AG09309 (cell line): ENCODE data around the gene FERMT1.
"Not testable (repeated sequence)": the region's sequence is repeated elsewhere in the genome, so short reads cannot be mapped to it uniquely, and the experiment has no call there.

ENCODE experiments used
- DNase-seq: peaks from one replicate; pipeline ENCODE4 v3.0.0-alpha.2; 2010; ENCODE audit warnings: low read depth
- H3K4me3 ChIP-seq: 2 replicates; pipeline ENCODE4 v1.5.1; 2011; ENCODE audit warnings: mild to moderate bottlenecking, low read depth, low read length, moderate library complexity; ENCODE audit not compliant: control insufficient read depth
- CTCF ChIP-seq: IDR thresholded peaks from 2 replicates; pipeline ENCODE4 v1.5.1; 2011; ENCODE audit warnings: mild to moderate bottlenecking, low read depth, low read length, inconsistent platforms; ENCODE audit not compliant: insufficient read depth, control insufficient read depth; ENCODE audit errors: missing control alignments

Gene FERMT1

GRCh38 chr20:6055161-6055783, 67.6 kb downstream of the FERMT1 start:
- no peak for DNase-seq
- no peak for TF ChIP-seq CTCF
- no peak overlapping the region for H3K4me3 ChIP-seq

GRCh38 chr20:6054689-6055051, 68.2 kb downstream of the FERMT1 start:
- H3K4me3 ChIP-seq, DNase-seq: not testable (repeated sequence)

GRCh38 chr20:6053776-6054688, 68.8 kb downstream of the FERMT1 start, which contains the start of gene LRRN4:
Gene LRRN4 (minus strand): TSS chr20:6054060. CDS start chr20:6052799, 1,261 bp downstream.
- no peak within 1 kb of the TSS for H3K4me3 ChIP-seq
- TF ChIP-seq CTCF, result no peak
- DNase-seq, result no peak

- no peak for TF ChIP-seq CTCF
- no peak overlapping the region for H3K4me3 ChIP-seq
- DNase-seq, result no peak
Observed at GRCh38 chr20:6053064-6053775, 69.6 kb downstream of the FERMT1 start.

GRCh38 chr20:6051505-6051904, 71.3 kb downstream of the FERMT1 start:
- peak; percentile 48 for DNase-seq
- no peak for TF ChIP-seq CTCF
- peak overlapping the region; percentile 34; the same call in 1 of the 2 replicates for H3K4me3 ChIP-seq

- no peak overlapping the region for H3K4me3 ChIP-seq
- DNase-seq, result no peak
Observed at GRCh38 chr20:6048391-6048790, 74.4 kb downstream of the FERMT1 start.

More at GRCh38 chr20:6048391-6048790, 74.4 kb downstream of the FERMT1 start:
- no peak for TF ChIP-seq CTCF
